Tibial nerve (tissue), 4 donors: ENCODE measurements around the gene SLC17A7.

ENCODE experiments used
- EP300 ChIP-seq, 2 donors: sonication (generic); formaldehyde crosslinking; IDR thresholded peaks; one replicate each; pipeline ENCODE4 v1.6.1; 2017; ENCODE audit warnings: antibody characterized with exemption in 2 of 2, mild to moderate bottlenecking in 1 of 2
- TF ChIP-seq, protein P1 (sequence below), 5 experiments: fragments of 200-600 bp in 3 of 5; fragments of 450-650 bp in 2 of 5; sonication (generic) in 3 of 5; IDR thresholded peaks; one replicate each; pipeline ENCODE4 v1.5.1; 2016 to 2019; ENCODE audit warnings: antibody characterized with exemption in 5 of 5, mild to moderate bottlenecking in 3 of 5, moderate library complexity in 2 of 5

DNA sequence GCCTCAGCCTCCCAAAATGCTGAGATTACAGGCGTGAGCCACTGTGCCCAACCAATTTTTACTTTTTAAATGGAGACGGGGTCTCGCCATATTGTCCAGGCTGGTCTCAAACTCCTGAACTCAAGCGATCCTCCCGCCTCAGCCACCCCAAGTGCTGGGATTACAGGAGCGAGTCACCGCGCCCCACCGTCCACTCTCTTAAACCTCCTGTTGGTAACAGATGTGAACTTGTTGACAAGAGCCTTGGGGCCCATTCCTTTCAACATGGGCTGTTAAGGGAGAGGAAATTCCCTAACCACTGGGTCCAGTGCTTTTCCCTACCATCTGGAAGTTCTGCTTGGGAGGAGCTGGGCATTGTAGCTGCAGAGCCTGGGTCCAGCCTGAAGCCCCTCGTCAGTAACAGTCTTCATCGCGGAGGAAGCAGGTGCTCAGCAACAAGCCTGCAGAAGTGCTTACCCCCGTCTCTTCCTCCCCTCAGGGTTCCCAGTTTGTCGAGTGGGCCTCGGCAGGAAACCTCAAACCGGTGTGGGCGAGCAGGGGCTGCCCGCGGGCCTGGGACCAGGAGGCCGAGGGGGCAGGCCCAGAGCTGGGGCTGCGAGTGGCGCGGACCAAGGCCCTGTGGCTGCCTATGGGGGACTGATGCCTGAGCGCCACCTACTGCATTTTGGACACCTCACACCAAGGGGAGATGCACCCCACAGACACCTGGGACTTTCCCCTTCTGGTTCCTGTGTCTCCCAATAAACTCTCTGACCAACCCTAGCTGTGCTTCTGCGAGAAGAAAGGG, 28.7 kb upstream of the SLC17A7 start:
- TF ChIP-seq, protein P1, sequence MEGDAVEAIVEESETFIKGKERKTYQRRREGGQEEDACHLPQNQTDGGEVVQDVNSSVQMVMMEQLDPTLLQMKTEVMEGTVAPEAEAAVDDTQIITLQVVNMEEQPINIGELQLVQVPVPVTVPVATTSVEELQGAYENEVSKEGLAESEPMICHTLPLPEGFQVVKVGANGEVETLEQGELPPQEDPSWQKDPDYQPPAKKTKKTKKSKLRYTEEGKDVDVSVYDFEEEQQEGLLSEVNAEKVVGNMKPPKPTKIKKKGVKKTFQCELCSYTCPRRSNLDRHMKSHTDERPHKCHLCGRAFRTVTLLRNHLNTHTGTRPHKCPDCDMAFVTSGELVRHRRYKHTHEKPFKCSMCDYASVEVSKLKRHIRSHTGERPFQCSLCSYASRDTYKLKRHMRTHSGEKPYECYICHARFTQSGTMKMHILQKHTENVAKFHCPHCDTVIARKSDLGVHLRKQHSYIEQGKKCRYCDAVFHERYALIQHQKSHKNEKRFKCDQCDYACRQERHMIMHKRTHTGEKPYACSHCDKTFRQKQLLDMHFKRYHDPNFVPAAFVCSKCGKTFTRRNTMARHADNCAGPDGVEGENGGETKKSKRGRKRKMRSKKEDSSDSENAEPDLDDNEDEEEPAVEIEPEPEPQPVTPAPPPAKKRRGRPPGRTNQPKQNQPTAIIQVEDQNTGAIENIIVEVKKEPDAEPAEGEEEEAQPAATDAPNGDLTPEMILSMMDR (IDR thresholded peaks at IDR 0.05), result peak in 1 of 5 experiments; percentile 34
- TF ChIP-seq EP300 (IDR thresholded peaks at IDR 0.05), result no peak
